ENCODE data around the gene GSTM2.

DNA sequence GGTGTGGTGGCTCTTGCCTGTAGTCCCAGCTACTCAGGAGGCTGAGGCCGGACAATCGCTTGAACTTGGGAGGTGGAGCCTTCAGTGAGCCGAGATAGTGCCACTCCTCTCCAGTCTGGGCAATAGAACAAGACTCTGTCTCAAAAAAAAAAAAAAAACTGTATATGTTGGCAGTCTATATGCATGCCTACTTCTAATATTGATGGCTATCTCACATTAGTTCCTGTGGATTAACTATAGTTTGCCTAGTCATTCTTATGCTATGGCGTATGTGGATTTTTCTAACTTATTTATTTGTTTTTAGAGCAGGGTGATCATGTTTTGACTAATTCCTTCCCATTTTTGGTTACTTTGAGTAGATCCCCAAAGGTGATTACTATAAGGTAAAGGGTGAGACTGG, 29.2 kb downstream of the GSTM2 start:
- TF ChIP-seq POLR2A (IDR thresholded peaks at IDR 0.05) (no peak), POLR2AphosphoS5 (IDR thresholded peaks at IDR 0.05) (no peak)
- TF ChIP-seq, protein P1, sequence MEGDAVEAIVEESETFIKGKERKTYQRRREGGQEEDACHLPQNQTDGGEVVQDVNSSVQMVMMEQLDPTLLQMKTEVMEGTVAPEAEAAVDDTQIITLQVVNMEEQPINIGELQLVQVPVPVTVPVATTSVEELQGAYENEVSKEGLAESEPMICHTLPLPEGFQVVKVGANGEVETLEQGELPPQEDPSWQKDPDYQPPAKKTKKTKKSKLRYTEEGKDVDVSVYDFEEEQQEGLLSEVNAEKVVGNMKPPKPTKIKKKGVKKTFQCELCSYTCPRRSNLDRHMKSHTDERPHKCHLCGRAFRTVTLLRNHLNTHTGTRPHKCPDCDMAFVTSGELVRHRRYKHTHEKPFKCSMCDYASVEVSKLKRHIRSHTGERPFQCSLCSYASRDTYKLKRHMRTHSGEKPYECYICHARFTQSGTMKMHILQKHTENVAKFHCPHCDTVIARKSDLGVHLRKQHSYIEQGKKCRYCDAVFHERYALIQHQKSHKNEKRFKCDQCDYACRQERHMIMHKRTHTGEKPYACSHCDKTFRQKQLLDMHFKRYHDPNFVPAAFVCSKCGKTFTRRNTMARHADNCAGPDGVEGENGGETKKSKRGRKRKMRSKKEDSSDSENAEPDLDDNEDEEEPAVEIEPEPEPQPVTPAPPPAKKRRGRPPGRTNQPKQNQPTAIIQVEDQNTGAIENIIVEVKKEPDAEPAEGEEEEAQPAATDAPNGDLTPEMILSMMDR (IDR thresholded peaks at IDR 0.05 in 8 of 11, conservative IDR thresholded peaks at IDR 0.05 in 3 of 11), result no peak

Data from spleen (tissue), 7 donors.